Peyer's patch (tissue), 4 donors: Measurements from ENCODE around the gene NIT1.

Source experiments
- CTCF ChIP-seq, 6 experiments: fragments of 450-650 bp in 4 of 6; fragments of 200-600 bp in 2 of 6; sonication (generic) in 1 of 6; IDR thresholded peaks; one replicate each; pipeline ENCODE4 v1.5.1; 2017 to 2019; ENCODE audit warnings: antibody characterized with exemption in 6 of 6, mild to moderate bottlenecking in 3 of 6, moderate library complexity in 1 of 6
- POLR2A ChIP-seq, 2 donors: fragments of 450-650 bp; IDR thresholded peaks; one replicate each; pipeline ENCODE4 v1.5.1; 2017; ENCODE audit warnings: antibody characterized with exemption in 2 of 2, mild to moderate bottlenecking in 2 of 2, moderate library complexity in 2 of 2

GRCh38 chr1:161096530-161096929 lies 21.4 kb upstream of the NIT1 start:
- TF ChIP-seq CTCF (IDR thresholded peaks at IDR 0.05) (no peak), POLR2A (IDR thresholded peaks at IDR 0.05) (no peak)
